ENCODE measurements around the gene CNIH2.

- TF ChIP-seq, protein P1, sequence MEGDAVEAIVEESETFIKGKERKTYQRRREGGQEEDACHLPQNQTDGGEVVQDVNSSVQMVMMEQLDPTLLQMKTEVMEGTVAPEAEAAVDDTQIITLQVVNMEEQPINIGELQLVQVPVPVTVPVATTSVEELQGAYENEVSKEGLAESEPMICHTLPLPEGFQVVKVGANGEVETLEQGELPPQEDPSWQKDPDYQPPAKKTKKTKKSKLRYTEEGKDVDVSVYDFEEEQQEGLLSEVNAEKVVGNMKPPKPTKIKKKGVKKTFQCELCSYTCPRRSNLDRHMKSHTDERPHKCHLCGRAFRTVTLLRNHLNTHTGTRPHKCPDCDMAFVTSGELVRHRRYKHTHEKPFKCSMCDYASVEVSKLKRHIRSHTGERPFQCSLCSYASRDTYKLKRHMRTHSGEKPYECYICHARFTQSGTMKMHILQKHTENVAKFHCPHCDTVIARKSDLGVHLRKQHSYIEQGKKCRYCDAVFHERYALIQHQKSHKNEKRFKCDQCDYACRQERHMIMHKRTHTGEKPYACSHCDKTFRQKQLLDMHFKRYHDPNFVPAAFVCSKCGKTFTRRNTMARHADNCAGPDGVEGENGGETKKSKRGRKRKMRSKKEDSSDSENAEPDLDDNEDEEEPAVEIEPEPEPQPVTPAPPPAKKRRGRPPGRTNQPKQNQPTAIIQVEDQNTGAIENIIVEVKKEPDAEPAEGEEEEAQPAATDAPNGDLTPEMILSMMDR (conservative IDR thresholded peaks at IDR 0.05; ENCODE audit: low read length), result no peak
- no peak for TF ChIP-seq EZH2phosphoT487 (IDR thresholded peaks at IDR 0.05; ENCODE audit: borderline replicate concordance)
These were observed 21.2 kb downstream of the CNIH2 start for GRCh38 chr11:66299186-66299585.

Measured in Loucy (cell line).